Liver (tissue), 9 donors: ENCODE results near the gene CARS1. TPM values are rescaled to one million over a fixed set of nuclear protein-coding genes. Genes with fewer than 3 reads are reported as not detected.
"Not testable (repeated sequence)": the region's sequence is repeated elsewhere in the genome, so short reads cannot be mapped to it uniquely, and the experiment has no call there.

Experiments
- DNase-seq: peaks from one replicate; pipeline ENCODE4 v3.0.0-alpha.2; 2017; ENCODE audit warnings: low spot score
- H3K27ac ChIP-seq, 2 donors: one replicate each; pipeline ENCODE4 v1.7.0; 2013; ENCODE audit warnings: inconsistent platforms in 2 of 2, low read length in 2 of 2, control low read depth in 1 of 2, low read depth in 1 of 2, mild to moderate bottlenecking in 1 of 2
- H3K27me3 ChIP-seq, 4 donors: one replicate each; pipeline versions ENCODE4 v1.6.1 to v1.7.0; 2013; ENCODE audit warnings: low read length in 3 of 4, inconsistent platforms in 1 of 4, mild to moderate bottlenecking in 1 of 4, moderate library complexity in 1 of 4; ENCODE audit not compliant: control insufficient read depth in 4 of 4, insufficient read depth in 4 of 4
- H3K36me3 ChIP-seq, 4 donors: one replicate each; pipeline versions ENCODE4 v1.6.1 to v1.7.0; 2013; ENCODE audit warnings: low read length in 3 of 4, mild to moderate bottlenecking in 3 of 4, low read depth in 1 of 4, moderate library complexity in 1 of 4; ENCODE audit not compliant: control insufficient read depth in 4 of 4, insufficient read depth in 3 of 4
- H3K4me1 ChIP-seq, 4 donors: one replicate each; pipeline versions ENCODE4 v1.6.1 to v1.7.0; 2013; ENCODE audit warnings: low read length in 3 of 4, mild to moderate bottlenecking in 3 of 4, moderate library complexity in 1 of 4; ENCODE audit not compliant: control insufficient read depth in 4 of 4, insufficient read depth in 4 of 4
- H3K4me3 ChIP-seq, 3 donors: one replicate each; pipeline versions ENCODE4 v1.6.1 to v1.7.0; 2013; ENCODE audit warnings: low read length in 3 of 3, control low read depth in 1 of 3, low read depth in 1 of 3, mild to moderate bottlenecking in 1 of 3
- H3K9ac ChIP-seq, 2 donors: one replicate each; pipeline ENCODE4 v1.7.0; 2013; ENCODE audit warnings: low read length in 2 of 2, mild to moderate bottlenecking in 2 of 2, moderate library complexity in 2 of 2, control low read depth in 1 of 2, low read depth in 1 of 2
- H3K9me3 ChIP-seq, 4 donors: one replicate each; pipeline versions ENCODE4 v1.6.1 to v1.7.0; 2013; ENCODE audit warnings: low read length in 3 of 4; ENCODE audit not compliant: control insufficient read depth in 4 of 4
- HNF4G ChIP-seq: IDR thresholded peaks from 2 replicates; pipeline ENCODE4 v1.6.1; 2016; ENCODE audit warnings: antibody characterized with exemption
- JUND ChIP-seq, 2 donors: IDR thresholded peaks; 2 replicates each; pipeline ENCODE4 v1.6.1; 2016; ENCODE audit warnings: antibody characterized with exemption in 2 of 2
- TAF1 ChIP-seq: conservative IDR thresholded peaks from 2 replicates; pipeline ENCODE4 v1.6.1; 2016; ENCODE audit warnings: antibody characterized with exemption, mild to moderate bottlenecking
- ZBTB33 ChIP-seq: IDR thresholded peaks from 2 replicates; pipeline ENCODE4 v1.6.1; 2016; ENCODE audit warnings: antibody characterized with exemption
- WGBS: extraction: QIAGEN DNeasy Blood & Tissue Kit; methylation state at CpG from one replicate; pipeline ENCODE4 v1.1.7; 2013; 5-methylcytosine and 5-hydroxymethylcytosine counted together
- polyA plus RNA-seq, 2 donors: library from polyadenylated mRNA; stranded (reverse) in 1 of 2; unstranded in 1 of 2; fragments of 200-250 nt in 1 of 2; fragments of >200 nt in 1 of 2; fragmentation: Nextera tagmentation in 1 of 2; extraction: Ambion mirVana in 1 of 2; gene quantifications; one replicate each; pipeline versions ENCODE4 v1.2.1 to v1.2.3, GENCODE V29; 2013 to 2015
- total RNA-seq, 2 donors: library from RNA; depleted of rRNA; stranded (reverse); fragments of >200 nt; gene quantifications; one replicate each; pipeline ENCODE4 v1.2.3, GENCODE V29; 2014
- donor health status: healthy.
- donor health status: healthy.
- donor health status: healthy.
- donor health status: healthy.
- donor health status: healthy.

CARS1 gene
- total and polyA plus RNA-seq, 4 donors = 15.2 to 40.1 (median 22.1) TPM

- no peak overlapping the region for H3K9ac ChIP-seq
- H3K4me1 ChIP-seq = no peaks in the 10 kb centered on the region
- H3K9me3 ChIP-seq = no peaks in the 10 kb centered on the region
- TF ChIP-seq JUND (IDR thresholded peaks at IDR 0.05) = peak; percentile 65 to 68
- no peak for TF ChIP-seq HNF4G
- no peak overlapping the region for H3K27ac ChIP-seq
- no peak overlapping the region for H3K4me3 ChIP-seq
- H3K36me3 ChIP-seq = no peaks in the 10 kb centered on the region
- DNase-seq = no peak
- 89% methylated on average over 3 of the region's 3 CpGs for WGBS
- H3K27me3 ChIP-seq = no peaks in the 10 kb centered on the region
These were observed 15.8 kb upstream of the CARS1 start for GRCh38 chr11:3073029-3073435.

- no peaks in the 10 kb centered on the region for H3K27me3 ChIP-seq
- no peaks in the 10 kb centered on the region for H3K4me1 ChIP-seq
- no peak overlapping the region for H3K9ac ChIP-seq
- H3K4me3 ChIP-seq = no peak overlapping the region
- TF ChIP-seq TAF1 (no peak), ZBTB33 (no peak)
- H3K9me3 ChIP-seq = no peaks in the 10 kb centered on the region
- no peaks in the 10 kb centered on the region for H3K36me3 ChIP-seq
- WGBS = 85% methylated on average over 8 of the region's 8 CpGs
- no peak overlapping the region for H3K27ac ChIP-seq
- no peak for DNase-seq
These were observed 12.2 kb upstream of the CARS1 start for GRCh38 chr11:3069425-3069824.

- H3K4me1 ChIP-seq, H3K27me3 ChIP-seq, H3K27ac ChIP-seq, DNase-seq, H3K36me3 ChIP-seq, H3K9me3 ChIP-seq, H3K4me3 ChIP-seq, H3K9ac ChIP-seq: not testable (repeated sequence)
- 95% methylated on average over 3 of the region's 3 CpGs for WGBS
These were observed 9.1 kb upstream of the CARS1 start for GRCh38 chr11:3066308-3066707.

- not testable (repeated sequence) for H3K27me3 ChIP-seq, H3K36me3 ChIP-seq, H3K9me3 ChIP-seq, H3K27ac ChIP-seq, DNase-seq, H3K9ac ChIP-seq, H3K4me3 ChIP-seq, H3K4me1 ChIP-seq
- WGBS = 87% methylated on average over 6 of the region's 6 CpGs
These were observed 7.5 kb upstream of the CARS1 start for GRCh38 chr11:3064709-3065108.

GRCh38 chr11:3063876-3064275 is 6.7 kb upstream of the CARS1 start:
- H3K4me3 ChIP-seq, H3K27me3 ChIP-seq, DNase-seq, H3K4me1 ChIP-seq, H3K27ac ChIP-seq, H3K9ac ChIP-seq, H3K9me3 ChIP-seq, H3K36me3 ChIP-seq: not testable (repeated sequence)
- WGBS = 87% methylated on average over 8 of the region's 8 CpGs

- not testable (repeated sequence) for H3K27me3 ChIP-seq, H3K27ac ChIP-seq, H3K4me3 ChIP-seq, H3K9me3 ChIP-seq, H3K36me3 ChIP-seq, DNase-seq, H3K9ac ChIP-seq, H3K4me1 ChIP-seq
- WGBS = 77% methylated on average over 4 of the region's 4 CpGs
These were observed 6.2 kb upstream of the CARS1 start for GRCh38 chr11:3063432-3063831.
